NCI-H2107 (cell line): ENCODE data around the gene ADGRB3.
A peak's percentile ranks its signal among the peaks of the same experiment; 100 is the strongest.

Source experiments
- DNase-seq: peaks from one replicate; lab custom pipeline; 2025; lab: John Stamatoyannopoulos, UW

ADGRB3 gene

GRCh38 chr6:68634726-68635411 is at the start of gene ADGRB3:
Gene ADGRB3, plus strand, starts transcription at chr6:68635282. Its CDS starts 3,394 bp downstream, at chr6:68638676.
- DNase-seq, result peak; percentile 89

DNA sequence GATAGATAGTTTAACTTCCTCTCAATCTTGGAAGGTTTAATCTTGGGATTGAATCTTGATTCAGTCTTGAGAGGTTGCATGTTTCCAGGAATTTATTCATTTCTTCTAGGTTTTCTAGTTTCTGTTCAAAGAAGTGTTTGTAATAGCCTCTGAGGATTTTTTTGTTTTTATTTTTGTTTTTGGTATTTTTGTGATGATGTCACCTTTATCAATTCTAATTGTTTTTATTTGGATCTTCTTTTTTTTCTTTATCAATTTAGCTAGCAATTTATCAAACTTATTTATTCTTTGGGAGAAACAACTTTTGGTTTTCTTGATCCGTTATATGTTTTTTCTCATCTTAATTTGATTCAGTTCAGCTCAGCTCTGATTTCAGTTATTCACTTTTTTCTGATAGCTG is 41.5 kb upstream of the ADGRB3 start:
- DNase-seq, result no peak

DNA sequence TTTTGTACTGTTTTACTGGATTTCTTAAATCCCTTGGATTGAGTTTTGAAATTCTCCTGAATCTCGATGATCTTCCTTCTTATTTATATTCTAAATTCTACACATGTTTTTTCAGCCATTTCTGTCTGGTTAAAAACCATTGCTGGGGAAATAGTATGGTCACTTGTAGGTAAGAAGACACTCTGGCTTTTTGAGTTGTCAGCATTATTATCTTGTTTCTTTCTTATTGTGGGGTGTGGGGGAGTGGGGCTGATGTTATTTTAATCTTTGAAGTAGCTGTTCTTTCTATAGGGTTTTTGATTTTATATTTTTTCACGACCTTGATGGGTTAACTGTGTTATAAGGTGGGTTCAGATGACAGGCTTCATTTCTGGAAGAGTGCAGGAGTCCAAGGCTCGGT is 37.4 kb upstream of the ADGRB3 start:
- DNase-seq, result no peak

DNA sequence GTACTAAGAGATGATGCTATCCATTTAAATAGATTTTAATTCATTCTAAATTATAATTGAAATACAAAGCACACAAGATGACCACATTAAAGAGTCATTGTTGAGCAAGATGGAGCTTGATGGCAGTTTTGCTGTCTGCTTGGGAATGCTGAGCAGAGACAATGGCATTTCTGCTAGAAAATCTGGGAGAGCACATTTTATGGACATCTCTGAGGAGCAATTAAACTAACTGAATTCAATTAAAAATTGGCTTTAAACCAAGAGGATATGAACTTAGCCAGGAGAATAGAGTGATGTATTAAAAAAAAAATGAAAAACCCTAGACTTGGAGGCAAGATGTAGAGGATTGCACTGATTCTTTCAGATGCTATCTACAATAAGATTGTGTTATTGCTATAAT is 19.1 kb upstream of the ADGRB3 start:
- DNase-seq, result no peak

DNA sequence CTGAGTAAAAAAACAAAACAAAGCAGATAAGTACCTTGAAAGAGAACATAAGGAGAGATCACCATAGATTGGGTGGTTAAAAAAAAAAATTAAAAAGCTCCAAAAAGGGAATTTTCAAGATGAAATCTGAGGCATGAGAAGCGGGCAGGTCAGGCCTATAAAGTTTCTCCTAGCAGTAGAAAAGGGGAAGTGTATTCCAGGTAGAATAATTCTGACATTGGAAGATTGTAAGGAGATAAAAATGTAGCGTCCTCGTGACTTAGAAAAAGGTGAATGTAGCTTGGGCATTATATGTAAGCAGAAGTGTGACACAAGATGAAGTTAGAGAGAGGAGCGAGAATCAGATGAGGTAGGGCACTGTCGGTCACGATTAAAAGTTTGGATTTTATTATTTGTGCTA is 9.1 kb upstream of the ADGRB3 start:
- DNase-seq, result no peak

DNA sequence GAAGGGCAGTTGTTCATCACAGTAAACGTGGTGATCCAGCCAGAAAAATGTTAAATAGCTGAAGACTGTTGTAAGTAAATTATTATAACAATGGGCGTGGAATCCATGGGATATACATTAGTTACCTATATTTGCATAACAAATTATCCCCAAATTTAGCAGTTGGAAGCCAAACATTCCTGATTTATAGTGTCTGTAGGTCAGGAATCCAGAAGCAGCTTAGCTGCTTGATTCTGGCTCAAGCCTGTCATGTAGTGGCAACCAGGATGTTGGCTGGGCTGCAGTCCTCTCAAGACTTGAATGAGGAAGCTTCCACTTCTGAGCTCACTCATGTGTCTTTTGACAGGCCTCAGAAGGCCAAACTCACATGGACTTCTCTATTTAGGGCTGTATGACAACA is 6.9 kb upstream of the ADGRB3 start:
- DNase-seq, result no peak

- DNase-seq, result no peak
Measured at GRCh38 chr6:68632734-68633133, 2.3 kb upstream of the ADGRB3 start.

- no peak for DNase-seq
Measured at GRCh38 chr6:68633281-68633971, 1.7 kb upstream of the ADGRB3 start.

- no peak for DNase-seq
Measured at GRCh38 chr6:68633972-68634725, 933 bp upstream of the ADGRB3 start.

- no peak for DNase-seq
Measured at GRCh38 chr6:68635412-68635705, 277 bp downstream of the ADGRB3 start.

DNA sequence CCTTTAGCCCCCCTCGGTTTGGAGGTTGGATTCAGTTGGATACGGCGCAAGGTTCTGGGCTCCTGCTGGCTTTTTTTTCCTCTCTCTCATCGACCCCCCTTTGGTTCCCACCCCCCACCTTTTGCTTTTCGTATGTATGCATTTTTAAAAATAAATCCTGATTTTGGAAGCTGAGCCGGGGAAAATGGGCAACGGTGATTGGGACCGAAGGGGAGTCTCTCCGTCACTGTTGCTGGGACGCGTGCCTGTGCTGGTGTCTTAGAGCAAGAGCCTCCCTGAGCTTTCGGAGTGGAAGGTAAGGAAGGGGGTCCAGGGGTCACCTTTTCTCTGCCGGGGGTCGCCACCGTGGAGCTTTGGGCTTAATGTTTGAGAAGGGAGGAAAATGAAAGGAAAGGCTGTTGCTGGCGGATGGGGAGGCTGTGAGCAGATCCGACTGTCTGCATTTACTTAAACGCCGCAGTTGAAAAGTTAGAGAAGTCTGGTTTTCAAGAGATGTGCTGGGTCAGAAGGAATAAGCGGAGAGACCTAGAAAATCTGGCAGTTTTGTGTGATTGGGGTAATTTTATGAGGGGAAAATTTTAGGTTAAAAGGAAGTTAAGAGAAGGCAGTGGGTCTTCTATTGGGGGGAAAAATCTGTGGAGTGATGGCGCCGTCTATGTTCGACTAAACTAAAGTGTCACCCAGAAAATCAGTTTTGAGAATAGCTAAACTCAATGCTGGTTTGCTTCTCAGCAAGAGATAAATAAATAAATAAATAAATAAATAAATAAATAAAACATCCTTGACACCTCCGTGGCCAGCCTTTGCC is 828 bp downstream of the ADGRB3 start:
- no peak for DNase-seq

- DNase-seq, result no peak
Measured at GRCh38 chr6:68636666-68637065, 1.6 kb downstream of the ADGRB3 start.

GRCh38 chr6:68637071-68637470 is 2.0 kb downstream of the ADGRB3 start:
- no peak for DNase-seq

- no peak for DNase-seq
Measured at GRCh38 chr6:68637782-68638181, 2.7 kb downstream of the ADGRB3 start.

DNA sequence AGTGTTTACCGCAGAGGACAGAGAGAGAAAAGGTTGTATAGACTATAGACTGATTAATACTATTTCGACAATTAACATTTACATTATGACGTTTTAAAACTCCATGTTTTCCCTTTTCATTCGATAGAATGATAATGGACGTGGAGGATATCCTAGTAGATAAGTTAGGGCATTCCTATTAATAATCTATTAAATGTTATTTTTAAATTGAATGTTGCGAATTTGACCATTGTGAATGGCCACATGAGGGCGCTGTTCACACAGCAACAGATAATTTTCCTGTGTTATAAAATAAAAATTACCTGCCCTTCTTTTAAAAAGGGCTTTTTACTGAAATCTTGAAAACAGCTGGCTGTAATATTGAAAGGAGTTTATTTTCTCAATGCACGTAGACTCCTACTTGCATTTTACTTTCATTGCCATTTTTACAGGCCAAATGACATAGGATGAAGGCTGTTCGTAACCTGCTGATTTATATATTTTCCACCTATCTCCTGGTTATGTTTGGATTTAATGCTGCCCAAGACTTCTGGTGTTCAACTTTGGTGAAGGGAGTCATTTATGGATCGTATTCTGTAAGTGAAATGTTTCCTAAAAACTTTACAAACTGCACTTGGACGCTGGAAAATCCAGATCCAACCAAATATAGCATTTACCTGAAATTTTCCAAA is 3.3 kb downstream of the ADGRB3 start:
- peak; percentile 11 for DNase-seq

- DNase-seq, result no peak
Measured at GRCh38 chr6:68639211-68639610, 4.1 kb downstream of the ADGRB3 start.

GRCh38 chr6:68639826-68640490 is 4.9 kb downstream of the ADGRB3 start:
- no peak for DNase-seq

GRCh38 chr6:68640491-68640835 is 5.4 kb downstream of the ADGRB3 start:
- no peak for DNase-seq

GRCh38 chr6:68641172-68641571 is 6.1 kb downstream of the ADGRB3 start:
- no peak for DNase-seq

DNA sequence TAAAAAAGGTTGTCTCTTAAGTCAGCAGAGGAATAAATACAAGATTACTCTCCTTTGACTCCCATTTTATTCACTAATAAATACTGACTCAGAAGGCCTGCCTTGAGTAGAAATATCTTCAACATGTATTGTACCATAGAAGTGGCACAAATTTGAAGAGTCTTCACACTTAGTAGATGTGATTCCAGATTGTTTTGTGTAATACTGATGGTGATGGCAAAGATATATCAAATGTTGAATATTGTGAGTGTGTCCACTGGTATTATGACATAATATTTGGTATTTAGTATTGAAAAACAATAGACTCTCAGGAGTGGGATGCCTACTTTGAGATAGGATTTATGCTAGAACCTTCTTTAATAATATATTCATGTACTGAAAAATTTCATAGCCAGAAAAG is 7.0 kb downstream of the ADGRB3 start:
- no peak for DNase-seq

- no peak for DNase-seq
Measured at GRCh38 chr6:68642977-68643376, 7.9 kb downstream of the ADGRB3 start.
